Lower lobe of right lung (tissue), 2 donors: Measurements from ENCODE around the gene NDUFV1. TPM values are rescaled to one million over a fixed set of nuclear protein-coding genes. Genes with fewer than 3 reads are reported as not detected.

Experiments used
- ATAC-seq, 2 donors: fragments of 200-7000 bp; cut with Tn5 transposase; one replicate each; pipeline ENCODE4 v1.9.1; 2020 to 2022; ENCODE audit warnings: mild to moderate bottlenecking in 2 of 2, moderate library complexity in 2 of 2
- DNase-seq: peaks from one replicate; pipeline ENCODE4 v3.0.0-alpha.2; 2020
- H3K27ac ChIP-seq: fragments of 200-600 bp; one replicate; pipeline ENCODE4 v1.8.0; 2022
- H3K27me3 ChIP-seq: fragments of 200-600 bp; one replicate; pipeline ENCODE4 v1.8.0; 2022; ENCODE audit warnings: low read depth
- H3K36me3 ChIP-seq: fragments of 200-600 bp; one replicate; pipeline ENCODE4 v1.8.0; 2022; ENCODE audit warnings: mild to moderate bottlenecking
- H3K4me1 ChIP-seq: fragments of 200-600 bp; one replicate; pipeline ENCODE4 v1.8.0; 2022
- H3K4me3 ChIP-seq: fragments of 200-600 bp; one replicate; pipeline ENCODE4 v1.8.0; 2022; ENCODE audit warnings: mild to moderate bottlenecking
- H3K9me3 ChIP-seq: fragments of 200-600 bp; one replicate; pipeline ENCODE4 v1.8.0; 2022
- intact Hi-C: fragments of 100-400 bp; cut with DNase I; formaldehyde crosslinking; loops from one replicate; pipeline ENCODE4 v1.11.0; 2022
- total RNA-seq: library from RNA; stranded (reverse); fragmentation: NEBNext Ultra II Directional; extraction: Animal tissue kit (Norgen Biotek cat#: 25700); gene quantifications from one replicate; pipeline ENCODE4 v1.2.1, GENCODE V29; 2021
- TF ChIP-seq, protein P1 (sequence below): fragments of 200-600 bp; IDR thresholded peaks from one replicate; pipeline ENCODE4 v1.8.0; 2022; ENCODE audit warnings: antibody characterized with exemption, mild to moderate bottlenecking
- donor health status: DM: no; HTN: yes; CAD: no; lungs with severe emphysema.

Gene NDUFV1
- total RNA-seq, 1 donor from 2014 or later, result 143 TPM

DNA sequence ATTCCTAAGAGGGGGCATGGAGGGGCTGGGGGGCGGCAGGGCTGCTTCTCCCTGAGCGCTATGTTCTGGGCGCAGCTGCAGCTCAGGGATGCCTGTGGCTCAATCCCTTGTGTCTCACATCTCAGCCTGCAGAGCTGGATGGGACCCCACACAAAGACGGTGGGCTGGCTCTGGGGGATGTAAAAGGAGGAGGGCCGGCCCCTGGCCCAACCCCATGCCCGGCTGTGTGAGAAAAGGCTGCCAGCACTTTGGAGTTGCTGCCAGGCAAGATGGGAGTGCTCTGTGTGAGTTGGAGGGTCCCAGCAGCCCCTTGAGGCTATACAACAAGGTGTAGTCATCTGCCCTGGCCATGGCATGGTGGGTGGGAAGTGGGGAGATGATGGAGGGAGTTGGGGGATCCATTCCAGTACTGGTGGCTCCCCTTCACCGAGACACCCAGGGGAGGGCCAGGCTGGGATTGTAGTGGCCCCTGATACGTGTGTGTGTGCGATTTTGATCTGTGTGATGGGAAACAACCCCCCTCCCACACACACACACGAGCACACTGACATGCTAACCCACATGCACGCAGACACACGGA is 34.1 kb downstream of the NDUFV1 start:
- Histone ChIP-seq H3K9me3 (no peaks in the 10 kb centered on the region), H3K36me3 (no peaks in the 10 kb centered on the region), H3K4me1 (no peaks in the 10 kb centered on the region), H3K27ac (no peak overlapping the region), H3K4me3 (no peak overlapping the region), H3K27me3 (peaks cover 22% of the 10 kb centered on the region)
- TF ChIP-seq, protein P1, sequence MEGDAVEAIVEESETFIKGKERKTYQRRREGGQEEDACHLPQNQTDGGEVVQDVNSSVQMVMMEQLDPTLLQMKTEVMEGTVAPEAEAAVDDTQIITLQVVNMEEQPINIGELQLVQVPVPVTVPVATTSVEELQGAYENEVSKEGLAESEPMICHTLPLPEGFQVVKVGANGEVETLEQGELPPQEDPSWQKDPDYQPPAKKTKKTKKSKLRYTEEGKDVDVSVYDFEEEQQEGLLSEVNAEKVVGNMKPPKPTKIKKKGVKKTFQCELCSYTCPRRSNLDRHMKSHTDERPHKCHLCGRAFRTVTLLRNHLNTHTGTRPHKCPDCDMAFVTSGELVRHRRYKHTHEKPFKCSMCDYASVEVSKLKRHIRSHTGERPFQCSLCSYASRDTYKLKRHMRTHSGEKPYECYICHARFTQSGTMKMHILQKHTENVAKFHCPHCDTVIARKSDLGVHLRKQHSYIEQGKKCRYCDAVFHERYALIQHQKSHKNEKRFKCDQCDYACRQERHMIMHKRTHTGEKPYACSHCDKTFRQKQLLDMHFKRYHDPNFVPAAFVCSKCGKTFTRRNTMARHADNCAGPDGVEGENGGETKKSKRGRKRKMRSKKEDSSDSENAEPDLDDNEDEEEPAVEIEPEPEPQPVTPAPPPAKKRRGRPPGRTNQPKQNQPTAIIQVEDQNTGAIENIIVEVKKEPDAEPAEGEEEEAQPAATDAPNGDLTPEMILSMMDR, result no peak
- ATAC-seq (no peak), DNase-seq (no peak)
- intact Hi-C loops, result no loop called here

DNA sequence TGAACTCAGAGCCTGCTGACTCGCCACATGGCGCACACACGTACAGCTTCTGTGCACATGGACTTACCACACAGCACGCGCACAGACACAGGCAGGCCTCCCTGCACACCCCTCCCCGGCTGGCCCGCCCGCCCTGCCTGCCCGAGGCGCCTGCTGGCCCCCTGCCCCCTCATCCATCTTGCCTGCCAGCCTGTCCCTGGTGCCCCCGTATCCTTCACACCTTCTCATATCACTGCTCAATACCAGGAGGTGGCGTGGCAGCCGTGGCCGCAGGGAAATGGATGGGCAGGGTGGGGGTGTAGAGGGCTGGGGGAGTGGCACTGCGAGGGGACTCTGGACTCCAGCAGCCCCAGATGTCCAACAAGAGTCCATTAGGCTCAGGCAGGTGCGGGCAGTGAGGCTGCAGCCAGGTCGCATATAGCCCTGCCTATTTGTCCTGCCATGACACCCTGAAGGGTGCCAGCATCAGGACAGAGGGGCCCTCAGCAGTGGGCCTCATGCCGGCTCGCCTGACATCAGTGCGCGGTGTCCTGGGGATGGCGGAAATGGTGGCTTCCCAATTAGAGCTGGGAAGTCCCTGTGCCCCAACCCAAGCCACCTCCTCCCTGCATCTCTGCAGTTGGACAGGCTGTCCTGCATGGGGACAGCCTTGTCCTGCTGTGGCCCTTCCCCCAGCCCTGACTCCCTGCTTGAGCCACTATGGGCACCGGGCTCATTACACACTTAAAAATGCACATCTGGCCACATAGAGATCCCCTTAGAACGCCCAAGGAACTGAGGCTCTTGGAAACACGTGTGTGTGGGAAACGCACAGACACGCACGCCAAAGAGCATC is 34.8 kb downstream of the NDUFV1 start:
- no peaks in the 10 kb centered on the region for H3K4me1 ChIP-seq
- ATAC-seq (no peak), DNase-seq (no peak)
- TF ChIP-seq, protein P1, result no peak
- no peak overlapping the region for H3K4me3 ChIP-seq
- H3K27ac ChIP-seq, result no peak overlapping the region
- H3K36me3 ChIP-seq, result no peaks in the 10 kb centered on the region
- peaks cover 22% of the 10 kb centered on the region for H3K27me3 ChIP-seq
- intact Hi-C loops, result no loop called here
- no peaks in the 10 kb centered on the region for H3K9me3 ChIP-seq

DNA sequence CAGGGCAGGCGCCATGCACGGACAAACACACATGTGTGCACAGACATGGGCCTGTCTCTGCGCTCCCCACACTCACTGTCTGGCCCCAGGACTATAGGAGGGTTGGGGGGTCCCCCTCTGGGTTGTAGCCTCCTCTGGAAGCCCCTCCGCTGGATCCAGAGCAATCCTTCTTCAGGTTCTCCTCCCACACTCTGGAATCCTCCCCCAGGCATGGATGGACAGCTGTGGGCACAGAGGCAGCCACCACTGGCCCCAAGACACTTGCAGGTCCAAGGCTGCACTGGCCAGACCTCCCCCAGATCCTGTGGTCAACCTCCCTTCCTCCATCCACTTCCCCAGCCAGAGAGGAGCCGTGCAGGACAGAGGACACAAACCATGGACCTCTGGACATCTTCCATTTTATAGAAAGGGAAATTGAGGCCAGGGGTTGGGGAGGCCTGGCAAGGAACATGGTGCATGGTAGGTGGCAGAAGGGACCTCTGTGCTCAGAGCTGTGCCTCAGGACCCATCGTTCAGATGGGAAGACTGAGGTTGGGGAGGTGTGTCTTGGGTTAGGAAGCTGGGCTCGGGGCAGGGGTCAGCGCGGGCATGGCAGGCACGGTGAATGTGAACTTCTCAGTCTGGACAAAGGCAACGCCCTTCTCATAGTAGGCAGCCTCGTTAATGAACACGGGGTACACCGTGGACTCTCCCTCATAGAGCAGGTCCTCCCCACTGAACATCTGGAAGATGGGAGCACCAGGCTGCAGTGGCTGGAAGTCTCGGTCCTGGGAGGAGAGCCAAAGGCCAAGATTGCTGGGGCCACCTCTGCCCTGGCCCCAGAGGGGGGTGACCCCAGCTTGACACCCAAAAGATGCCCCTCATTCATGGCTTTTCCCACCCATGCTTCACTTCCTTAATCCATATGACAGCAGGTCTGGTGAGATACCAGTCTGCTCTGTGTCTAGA is 35.7 kb downstream of the NDUFV1 start:
- intact Hi-C loops, result no loop called here
- TF ChIP-seq, protein P1, result no peak
- Histone ChIP-seq H3K27me3 (peaks cover 28% of the 10 kb centered on the region), H3K27ac (no peak overlapping the region), H3K4me3 (no peak overlapping the region), H3K36me3 (no peaks in the 10 kb centered on the region), H3K4me1 (no peaks in the 10 kb centered on the region), H3K9me3 (no peaks in the 10 kb centered on the region)
- ATAC-seq, result no peak
- no peak for DNase-seq

DNA sequence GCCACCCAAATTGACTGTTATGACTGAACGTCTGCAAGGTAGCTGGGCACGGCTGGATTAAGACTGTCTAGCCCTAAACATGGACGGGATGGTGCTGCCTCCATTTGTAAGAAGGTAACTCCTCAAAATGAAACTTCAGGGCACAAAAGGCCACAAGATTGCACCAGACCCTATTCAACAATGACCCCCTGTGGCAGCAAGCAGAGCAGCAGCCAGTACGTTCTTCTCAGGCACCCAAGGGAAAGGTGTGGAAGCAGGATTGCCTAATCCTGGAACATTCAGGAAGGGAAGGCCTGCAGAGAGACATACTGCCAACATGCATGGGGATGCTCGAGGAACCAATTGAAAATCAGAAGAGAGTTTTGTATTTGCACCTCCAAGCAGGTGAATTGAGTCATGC is 37.3 kb downstream of the NDUFV1 start:
- no peaks in the 10 kb centered on the region for H3K36me3 ChIP-seq
- H3K4me1 ChIP-seq, result no peaks in the 10 kb centered on the region
- peaks cover 41% of the 10 kb centered on the region for H3K27me3 ChIP-seq
- H3K9me3 ChIP-seq, result no peaks in the 10 kb centered on the region
- TF ChIP-seq, protein P1, result no peak
- H3K27ac ChIP-seq, result no peak overlapping the region
- ATAC-seq (no peak), DNase-seq (no peak)
- H3K4me3 ChIP-seq, result no peak overlapping the region
- intact Hi-C loops, result no loop called here
